K562 (cell line): ENCODE data around the gene ETNK1. TPM values are rescaled to one million over a fixed set of nuclear protein-coding genes. Genes with fewer than 3 reads are reported as not detected.

ENCODE experiments used
- ATAC-seq: fragments of 200-7000 bp; cut with Tn5 transposase; 3 replicates; pipeline ENCODE4 v1.9.1; 2020; ENCODE audit warnings: moderate library complexity
- BruUV-seq: library from RNA; stranded (reverse); fragments of 400-500 nt; replicated peaks from 2 replicates; lab custom pipeline; 2021; lab: Mats Ljungman, UMichigan
- CTCF ChIA-PET: fragments of 300-600 bp; formaldehyde crosslinking; extraction: SDS; loops from one replicate; lab custom pipeline; 2021; ENCODE audit warnings: low intra/inter-chr PET ratio; lab: Yijun Ruan, JAX
- POLR2A ChIA-PET: fragments of 300-600, 350-650 bp; sonication (Branson Sonifier 250); formaldehyde crosslinking; extraction: SDS; loops from one replicate; lab custom pipeline; 2021; ENCODE audit warnings: antibody characterized with exemption, inconsistent platforms; lab: Yijun Ruan, JAX
- DNase-seq, 4 experiments: peaks; one replicate each; pipeline versions ENCODE4 v3.0.0 to v3.0.0-alpha.2; 2011 to 2018; ENCODE audit warnings: low spot score in 3 of 4, mixed read lengths in 3 of 4; ENCODE audit errors: extremely low read depth in 1 of 4
- FAIRE-seq: peaks from 2 replicates; lab custom pipeline; 2011; peaks lifted over from hg19 to GRCh38; lab: Jason Lieb, UNC
- H2AFZ ChIP-seq: 2 replicates; pipeline ENCODE4 v1.6.0; 2011; ENCODE audit warnings: low read depth, low read length, control low read depth, inconsistent platforms
- H3K27ac ChIP-seq: fragments of 200-600 bp; 3 replicates; pipeline ENCODE4 v1.8.0; 2011; ENCODE audit warnings: low read depth, mild to moderate bottlenecking, control low read depth, inconsistent platforms, low read length, moderate library complexity, mixed read lengths; ENCODE audit errors: extremely low read depth
- H3K27me3 ChIP-seq, 2 experiments: fragments of 300-600 bp in 1 of 2; 2 replicates in 1 of 2; 3 replicates in 1 of 2; pipeline versions ENCODE4 v1.6.0 to v1.8.0; 2011; ENCODE audit warnings: inconsistent platforms in 2 of 2, low read length in 2 of 2, mild to moderate bottlenecking in 1 of 2, mixed read lengths in 1 of 2, moderate library complexity in 1 of 2; ENCODE audit not compliant: control insufficient read depth in 2 of 2, insufficient read depth in 2 of 2
- H3K36me3 ChIP-seq: fragments of 300-600 bp; 3 replicates; pipeline ENCODE4 v1.8.0; 2011; ENCODE audit warnings: mild to moderate bottlenecking, low read length, inconsistent platforms; ENCODE audit not compliant: control insufficient read depth, insufficient read depth
- H3K4me1 ChIP-seq, 2 experiments: fragments of 200-600 bp in 1 of 2; replicated peaks in 1 of 2; 2 replicates in 1 of 2; 3 replicates in 1 of 2; pipeline versions ENCODE4 v1.5.1 to v1.8.0; 2011; ENCODE audit warnings: inconsistent platforms in 2 of 2, low read length in 2 of 2, mild to moderate bottlenecking in 1 of 2, mixed read lengths in 1 of 2, moderate library complexity in 1 of 2; ENCODE audit not compliant: control insufficient read depth in 2 of 2, insufficient read depth in 2 of 2
- H3K4me2 ChIP-seq: 2 replicates; pipeline ENCODE4 v1.6.1; 2011; ENCODE audit warnings: low read length, control low read depth, inconsistent platforms, mixed read lengths; ENCODE audit not compliant: insufficient read depth
- H3K4me3 ChIP-seq: fragments of 200-600 bp; sonication (generic), shearing (Covaris generic); 2 replicates; pipeline ENCODE4 v1.5.1; 2016; ENCODE audit warnings: control low read depth, inconsistent platforms
- H3K79me2 ChIP-seq: fragments of 200-600 bp; 3 replicates; pipeline ENCODE4 v1.8.0; 2011; ENCODE audit warnings: low read length, inconsistent platforms; ENCODE audit not compliant: control insufficient read depth, insufficient read depth
- H3K9ac ChIP-seq, 2 experiments: 2 replicates each; pipeline versions ENCODE4 v1.6.0 to v1.6.1; 2011; ENCODE audit warnings: low read depth in 2 of 2, low read length in 2 of 2, control low read depth in 1 of 2, inconsistent platforms in 1 of 2, mild to moderate bottlenecking in 1 of 2, mixed read lengths in 1 of 2; ENCODE audit not compliant: insufficient read depth in 1 of 2
- H3K9me1 ChIP-seq: one replicate; pipeline ENCODE4 v1.6.0; 2011; ENCODE audit warnings: inconsistent platforms, mild to moderate bottlenecking, low read length, moderate library complexity; ENCODE audit not compliant: control insufficient read depth, insufficient read depth
- H3K9me3 ChIP-seq: replicated peaks from 2 replicates; pipeline ENCODE4 v1.5.1; 2011; ENCODE audit warnings: low read depth, low read length, inconsistent platforms; ENCODE audit not compliant: control insufficient read depth, insufficient read depth
- H4K20me1 ChIP-seq: replicated peaks from 2 replicates; pipeline ENCODE4 v1.6.1; 2011; ENCODE audit warnings: low read length, inconsistent platforms, mixed read lengths; ENCODE audit not compliant: control insufficient read depth, insufficient read depth
- CEBPB ChIP-seq: fragments of 450-650 bp; IDR thresholded peaks from 2 replicates; pipeline ENCODE4 v1.6.1; 2016; ENCODE audit warnings: missing genetic modification characterization, missing compliant biosample characterization
- E4F1 ChIP-seq: fragments of 250-450 bp; sonication (Bioruptor Pico); IDR thresholded peaks from 2 replicates; pipeline ENCODE4 v1.5.0; 2021; ENCODE audit warnings: mild to moderate bottlenecking, borderline replicate concordance
- IFI16 ChIP-seq: fragments of 250-450 bp; sonication (Bioruptor Pico); IDR thresholded peaks from 2 replicates; pipeline ENCODE4 v2.1.2; 2022; ENCODE audit warnings: mild to moderate bottlenecking, inconsistent platforms
- JUN ChIP-seq, 2 experiments: sonication (generic) in 1 of 2; formaldehyde crosslinking in 1 of 2; IDR thresholded peaks; 2 replicates each; pipeline versions ENCODE4 v1.6.1 to v1.8.0; 2012 to 2022; ENCODE audit warnings: borderline replicate concordance in 2 of 2, mild to moderate bottlenecking in 2 of 2, improper control_type of control experiment in 1 of 2, low read depth in 1 of 2, low read length in 1 of 2, missing genetic modification reagents in 1 of 2
- MAFF ChIP-seq: IDR thresholded peaks from 2 replicates; pipeline ENCODE4 v1.6.1; 2012; ENCODE audit warnings: low read length, improper control_type of control experiment
- POLR2A ChIP-seq: fragments of 450-650 bp; conservative IDR thresholded peaks from 2 replicates; pipeline ENCODE4 v1.6.1; 2016
- PTBP1 ChIP-seq: fragments of 200-400 bp; formaldehyde crosslinking; IDR thresholded peaks from 2 replicates; pipeline ENCODE4 v1.6.1; 2017; ENCODE audit warnings: low read depth, low read length
- RB1 ChIP-seq: fragments of 450-650 bp; IDR thresholded peaks from 2 replicates; pipeline ENCODE4 v1.6.1; 2017; ENCODE audit warnings: low read depth, mild to moderate bottlenecking
- ZNF174 ChIP-seq: fragments of 250-450 bp; sonication (Bioruptor Pico); IDR thresholded peaks from 2 replicates; pipeline ENCODE4 v1.4.0; 2020; ENCODE audit warnings: mild to moderate bottlenecking
- WGBS: fragments of 100-300 bp; shearing (Covaris generic); methylation state at CpG from one replicate; pipeline ENCODE4 v1.1.6; 2016; ENCODE audit warnings: low coverage, mixed read lengths; ENCODE audit not compliant: insufficient coverage; ENCODE audit errors: missing lambda C conversion rate; 5-methylcytosine and 5-hydroxymethylcytosine counted together
- in situ Hi-C: fragments of 300-500 bp; cut with MboI; formaldehyde crosslinking; loops from 4 replicates; pipeline ENCODE4 v1.15.0; 2018; ENCODE audit warnings: inconsistent platforms, mixed read lengths
- intact Hi-C: fragments of 100-400 bp; cut with micrococcal nuclease; formaldehyde crosslinking; loops from 2 replicates; pipeline ENCODE4 v1.14.2; 2022
- polyA plus RNA-seq, 8 experiments: library from polyadenylated mRNA; depleted of rRNA in 4 of 8; stranded (reverse) in 5 of 8; unstranded in 3 of 8; fragments of >200 nt; fragmentation: Nextera tagmentation in 2 of 8; fragmentation: Illumina TruSeq in 1 of 8; extraction: Ambion mirVana in 2 of 8; extraction: Trizol in 1 of 8; gene quantifications; 2 replicates each; pipeline versions ENCODE4 v1.2.1 to v1.2.3, GENCODE V29; 2011 to 2014; ENCODE audit warnings: inconsistent platforms in 1 of 8, missing spikeins in 1 of 8
- total RNA-seq, 7 experiments: library from RNA; depleted of rRNA in 6 of 7; stranded (reverse); fragments of >200 nt in 6 of 7; fragmentation: Illumina TruSeq in 2 of 7; extraction: Trizol in 2 of 7; gene quantifications; 2 replicates each; pipeline versions ENCODE4 v1.2.1 to v1.2.3, GENCODE V29; 2011 to 2021; ENCODE audit warnings: low replicate concordance in 1 of 7

ETNK1 gene
- total and polyA plus RNA-seq, 9 of the 15 experiments (the other 6 are each of a cell fraction or from before 2014, with no cell fraction given) = 10.0 to 70.5 (median 36.0) TPM

- ChIA-PET POLR2A (no interaction called here), CTCF (no interaction called here)
- no peaks in the 10 kb centered on the region; the same call in 1 of the 2 replicates for H3K9me3 ChIP-seq
- H3K36me3 ChIP-seq = peaks cover 13% of the 10 kb centered on the region
- FAIRE-seq = no peak
- H3K27ac ChIP-seq = no peak overlapping the region
- H3K9me1 ChIP-seq = no peaks in the 10 kb centered on the region
- BruUV-seq = no TSS peak
- in situ Hi-C loops (no loop called here), intact Hi-C loops (no loop called here)
- no peaks in the 10 kb centered on the region for H4K20me1 ChIP-seq
- no peak overlapping the region for H2AFZ ChIP-seq
- no peak overlapping the region for H3K4me2 ChIP-seq
- TF ChIP-seq RB1 (no peak), ZNF174 (CRISPR knock-in tag) (no peak), MAFF (no peak), E4F1 (CRISPR knock-in tag) (no peak), CEBPB (tag) (peak; percentile 56; the same call in 1 of the 2 replicates), JUN (IDR thresholded peaks at IDR 0.05; ENCODE audit: borderline replicate concordance, low read depth, low read length) (no peak), JUN (CRISPR knock-in tag; IDR thresholded peaks at IDR 0.05; ENCODE audit: borderline replicate concordance) (no peak), IFI16 (CRISPR knock-in tag) (no peak), PTBP1 (no peak), POLR2A (no peak)
- ATAC-seq = no peak
- no peaks in the 10 kb centered on the region for H3K27me3 ChIP-seq
- no peak for DNase-seq
- no peak overlapping the region for H3K9ac ChIP-seq
- no peak overlapping the region for H3K4me3 ChIP-seq
- 97% methylated on average over 2 of the region's 2 CpGs for WGBS
- H3K79me2 ChIP-seq = no peaks in the 10 kb centered on the region
- no peaks in the 10 kb centered on the region for H3K4me1 ChIP-seq
Measured at GRCh38 chr12:22691319-22691718, 66.3 kb downstream of the ETNK1 start.
